ENCODE measurements around the gene CUL3. TPM values are rescaled to one million over a fixed set of nuclear protein-coding genes. Genes with fewer than 3 reads are reported as not detected.

The CUL3 gene
- total RNA-seq, 6 donors from 2014 or later = 24.6 to 117 (median 58.0) TPM

GRCh38 chr2:224563537-224563936 lies 21.6 kb downstream of the CUL3 start:
- ATAC-seq (ENCODE audit: low FRiP score in 2 of 2) = no peak
- Histone ChIP-seq H3K27me3 (no peaks in the 10 kb centered on the region), H3K4me1 (peaks cover 3 to 27% (median 19%) of the 10 kb centered on the region in 4 donors), H3K4me3 (no peak overlapping the region), H3K9me3 (no peaks in the 10 kb centered on the region), H3K36me3 (no peaks in the 10 kb centered on the region), H3K27ac (no peak overlapping the region)
- TF ChIP-seq POLR2AphosphoS5 (IDR thresholded peaks at IDR 0.05) = no peak
- no peak for TF ChIP-seq POLR2A (IDR thresholded peaks at IDR 0.05)
- TF ChIP-seq CTCF (IDR thresholded peaks at IDR 0.05) = no peak
- no peak for TF ChIP-seq EP300 (IDR thresholded peaks at IDR 0.05)
- no peak for DNase-seq

DNA sequence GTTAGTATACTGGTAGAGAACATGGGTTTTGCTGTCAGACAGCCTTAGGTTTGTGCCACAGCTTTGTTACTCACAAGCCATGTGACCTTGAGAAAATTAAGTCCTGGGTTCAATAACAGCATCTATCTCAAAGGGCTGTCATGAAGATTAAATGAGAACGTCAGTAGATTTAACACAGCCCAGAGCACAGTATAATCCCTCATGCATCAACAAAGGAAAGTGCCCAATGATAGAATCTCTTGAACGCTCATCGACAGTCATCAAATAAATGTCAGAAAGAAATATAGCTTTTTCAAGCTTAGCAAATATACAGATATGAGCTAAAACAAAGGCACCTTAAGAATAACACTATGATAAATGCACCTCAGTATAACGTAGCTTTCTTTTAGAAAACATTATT lies 22.3 kb downstream of the CUL3 start:
- Histone ChIP-seq H3K27me3 (no peaks in the 10 kb centered on the region), H3K27ac (no peak overlapping the region), H3K4me1 (peaks cover 0 to 25% (median 14%) of the 10 kb centered on the region in 4 donors), H3K9me3 (no peaks in the 10 kb centered on the region), H3K36me3 (no peaks in the 10 kb centered on the region), H3K4me3 (no peak overlapping the region)
- 80 to 91% methylated on average over 4 of the region's 4 CpGs for WGBS, 2 donors
- no peak for ATAC-seq (ENCODE audit: low FRiP score in 2 of 2)
- DNase-seq = no peak
- TF ChIP-seq POLR2A (IDR thresholded peaks at IDR 0.05) (no peak), EP300 (IDR thresholded peaks at IDR 0.05) (no peak), CTCF (IDR thresholded peaks at IDR 0.05) (no peak), POLR2AphosphoS5 (IDR thresholded peaks at IDR 0.05) (no peak)

DNA sequence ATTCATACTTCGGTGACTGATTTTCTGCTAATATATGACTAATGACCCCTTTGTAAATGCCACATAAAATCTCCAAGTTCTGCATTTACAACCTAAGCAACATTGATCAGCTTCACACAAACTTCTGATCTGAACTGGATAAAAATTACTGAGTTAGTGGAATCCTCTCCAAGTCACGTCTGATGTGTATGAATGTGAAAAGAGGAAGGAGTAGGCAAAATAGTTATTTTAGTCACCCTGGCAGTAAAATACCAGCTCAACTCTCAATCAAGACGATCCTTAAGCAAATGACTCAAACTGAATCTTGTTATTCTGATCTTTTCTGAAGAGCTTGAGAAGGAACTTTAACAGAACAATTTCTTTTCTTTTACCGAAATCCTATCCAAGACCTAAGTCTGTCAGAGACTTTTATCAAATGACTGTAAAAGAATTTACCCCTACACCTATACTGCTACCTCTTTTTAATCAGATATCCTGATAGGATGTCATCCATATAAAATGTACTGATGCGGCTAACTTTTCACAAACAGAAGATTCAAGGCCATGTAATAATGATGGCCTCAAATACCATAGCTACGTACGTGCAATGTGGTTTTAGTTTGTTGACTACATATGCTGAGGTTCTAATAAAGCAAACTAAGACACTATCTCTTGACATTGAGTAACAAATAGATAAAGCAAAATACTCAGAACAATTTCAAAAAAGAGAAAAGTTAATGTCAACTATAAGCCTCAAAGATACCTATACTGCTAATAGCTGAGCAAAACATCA lies 23.7 kb downstream of the CUL3 start:
- ATAC-seq (ENCODE audit: low FRiP score in 2 of 2) = no peak
- TF ChIP-seq POLR2A (IDR thresholded peaks at IDR 0.05) = no peak
- no peak overlapping the region for H3K4me3 ChIP-seq
- no peaks in the 10 kb centered on the region for H3K36me3 ChIP-seq
- no peaks in the 10 kb centered on the region for H3K27me3 ChIP-seq
- H3K27ac ChIP-seq = no peak overlapping the region
- WGBS, 2 donors = 73 to 74% methylated on average over 7 of the region's 7 CpGs
- H3K9me3 ChIP-seq = no peaks in the 10 kb centered on the region
- peaks cover 0 to 25% (median 17%) of the 10 kb centered on the region in 4 donors for H3K4me1 ChIP-seq
- no peak for DNase-seq

DNA sequence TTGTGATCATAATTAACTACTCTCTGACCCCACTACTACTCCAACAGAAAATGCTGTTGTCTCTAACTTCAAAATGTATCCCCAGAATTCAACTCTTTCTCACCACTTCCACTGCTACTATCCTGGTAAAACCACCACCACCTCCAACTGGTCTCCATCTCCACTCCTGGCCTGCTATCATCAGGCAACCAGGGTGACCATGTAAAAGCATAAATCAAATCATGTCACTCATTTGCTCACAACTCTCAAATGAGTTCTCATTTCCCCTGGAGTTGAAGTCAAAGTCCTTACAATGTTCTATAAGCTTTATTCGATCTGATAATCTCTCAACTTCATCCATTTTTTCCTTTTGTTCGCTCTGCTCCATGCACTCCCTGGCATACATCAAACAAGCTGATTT lies 24.6 kb downstream of the CUL3 start:
- Histone ChIP-seq H3K4me1 (peaks cover 0 to 25% (median 19%) of the 10 kb centered on the region in 4 donors), H3K9me3 (no peaks in the 10 kb centered on the region), H3K4me3 (no peak overlapping the region), H3K27ac (no peak overlapping the region), H3K27me3 (no peaks in the 10 kb centered on the region), H3K36me3 (no peaks in the 10 kb centered on the region)
- ATAC-seq (ENCODE audit: low FRiP score in 2 of 2) = no peak
- WGBS, 2 donors = 92 to 97% methylated on average over 2 of the region's 2 CpGs
- no peak for TF ChIP-seq POLR2AphosphoS5 (IDR thresholded peaks at IDR 0.05)
- TF ChIP-seq EP300 (IDR thresholded peaks at IDR 0.05) = no peak
- no peak for DNase-seq

GRCh38 chr2:224557610-224558009 lies 27.6 kb downstream of the CUL3 start:
- 93 to 98% methylated on average over 2 of the region's 2 CpGs for WGBS, 2 donors
- Histone ChIP-seq H3K4me1 (peaks cover 0 to 12% (median 7%) of the 10 kb centered on the region in 4 donors), H3K27me3 (no peaks in the 10 kb centered on the region), H3K36me3 (no peaks in the 10 kb centered on the region), H3K9me3 (no peaks in the 10 kb centered on the region), H3K4me3 (no peak overlapping the region), H3K27ac (no peak overlapping the region)
- DNase-seq (no peak), ATAC-seq (ENCODE audit: low FRiP score in 2 of 2) (no peak)
- no peak for TF ChIP-seq EP300 (IDR thresholded peaks at IDR 0.05)
- no peak for TF ChIP-seq POLR2AphosphoS5 (IDR thresholded peaks at IDR 0.05)
- TF ChIP-seq POLR2A (IDR thresholded peaks at IDR 0.05) = no peak
- no peak for TF ChIP-seq CTCF (IDR thresholded peaks at IDR 0.05)

DNA sequence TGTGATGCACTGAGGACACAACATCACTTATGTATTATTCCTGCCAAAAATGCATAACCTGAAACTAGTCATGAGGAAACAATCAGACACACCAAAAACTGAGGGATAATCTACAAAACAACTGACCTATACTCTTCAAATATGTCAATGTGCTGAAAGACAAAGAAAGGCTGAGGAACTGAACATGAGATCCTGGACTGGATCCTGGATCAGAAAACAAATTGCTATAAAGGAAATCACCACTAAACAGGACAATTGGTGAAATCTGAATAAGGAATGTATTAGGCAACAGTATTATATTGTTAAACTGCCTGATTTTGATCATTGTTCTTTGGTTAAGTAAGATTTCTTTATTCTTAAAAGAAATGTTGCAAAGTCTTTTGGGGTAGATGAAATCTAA lies 28.8 kb downstream of the CUL3 start:
- ATAC-seq (ENCODE audit: low FRiP score in 2 of 2) = no peak

More for the DNA sequence above, 28.8 kb downstream of the CUL3 start:
- TF ChIP-seq EP300 (IDR thresholded peaks at IDR 0.05) (no peak), POLR2A (IDR thresholded peaks at IDR 0.05) (no peak), POLR2AphosphoS5 (IDR thresholded peaks at IDR 0.05) (no peak), CTCF (IDR thresholded peaks at IDR 0.05) (no peak)
- no peak for DNase-seq
- Histone ChIP-seq H3K36me3 (no peaks in the 10 kb centered on the region), H3K27ac (no peak overlapping the region), H3K27me3 (no peaks in the 10 kb centered on the region), H3K4me3 (no peak overlapping the region), H3K9me3 (no peaks in the 10 kb centered on the region), H3K4me1 (peaks cover 0 to 12% (median 7%) of the 10 kb centered on the region in 4 donors)
